GM12873 (cell line): ENCODE measurements around the gene CAMSAP1.

Experiments used
- TF ChIP-seq, protein P1 (sequence below): IDR thresholded peaks from 2 replicates; pipeline ENCODE4 v1.5.1; 2012; ENCODE audit warnings: low read depth, mild to moderate bottlenecking, moderate library complexity, low read length, control low read depth; ENCODE audit not compliant: insufficient read depth; ENCODE audit errors: missing control alignments

The CAMSAP1 gene

DNA sequence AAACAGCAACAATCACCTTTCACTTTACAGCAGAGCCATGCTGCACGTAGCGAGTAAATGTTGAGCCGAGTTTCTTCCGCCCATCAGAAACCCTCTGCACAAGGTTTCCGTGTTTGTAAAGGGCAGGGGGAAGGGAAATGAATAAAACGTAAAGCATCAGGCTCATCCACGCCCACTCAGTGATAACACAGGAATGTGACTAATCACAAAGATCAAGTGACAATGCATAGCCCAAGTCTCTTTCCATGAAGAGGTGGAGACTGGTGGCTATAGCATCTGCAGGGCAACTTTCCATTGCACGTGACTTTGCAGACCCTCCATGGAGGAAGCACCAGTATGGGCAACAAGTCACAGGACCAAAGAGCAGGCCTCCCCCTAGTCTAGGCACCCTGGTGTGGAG, 56.6 kb downstream of the CAMSAP1 start:
- TF ChIP-seq, protein P1, sequence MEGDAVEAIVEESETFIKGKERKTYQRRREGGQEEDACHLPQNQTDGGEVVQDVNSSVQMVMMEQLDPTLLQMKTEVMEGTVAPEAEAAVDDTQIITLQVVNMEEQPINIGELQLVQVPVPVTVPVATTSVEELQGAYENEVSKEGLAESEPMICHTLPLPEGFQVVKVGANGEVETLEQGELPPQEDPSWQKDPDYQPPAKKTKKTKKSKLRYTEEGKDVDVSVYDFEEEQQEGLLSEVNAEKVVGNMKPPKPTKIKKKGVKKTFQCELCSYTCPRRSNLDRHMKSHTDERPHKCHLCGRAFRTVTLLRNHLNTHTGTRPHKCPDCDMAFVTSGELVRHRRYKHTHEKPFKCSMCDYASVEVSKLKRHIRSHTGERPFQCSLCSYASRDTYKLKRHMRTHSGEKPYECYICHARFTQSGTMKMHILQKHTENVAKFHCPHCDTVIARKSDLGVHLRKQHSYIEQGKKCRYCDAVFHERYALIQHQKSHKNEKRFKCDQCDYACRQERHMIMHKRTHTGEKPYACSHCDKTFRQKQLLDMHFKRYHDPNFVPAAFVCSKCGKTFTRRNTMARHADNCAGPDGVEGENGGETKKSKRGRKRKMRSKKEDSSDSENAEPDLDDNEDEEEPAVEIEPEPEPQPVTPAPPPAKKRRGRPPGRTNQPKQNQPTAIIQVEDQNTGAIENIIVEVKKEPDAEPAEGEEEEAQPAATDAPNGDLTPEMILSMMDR = no peak

- TF ChIP-seq, protein P1 = no peak
These were observed 58.2 kb downstream of the CAMSAP1 start for GRCh38 chr9:135849181-135849580.

DNA sequence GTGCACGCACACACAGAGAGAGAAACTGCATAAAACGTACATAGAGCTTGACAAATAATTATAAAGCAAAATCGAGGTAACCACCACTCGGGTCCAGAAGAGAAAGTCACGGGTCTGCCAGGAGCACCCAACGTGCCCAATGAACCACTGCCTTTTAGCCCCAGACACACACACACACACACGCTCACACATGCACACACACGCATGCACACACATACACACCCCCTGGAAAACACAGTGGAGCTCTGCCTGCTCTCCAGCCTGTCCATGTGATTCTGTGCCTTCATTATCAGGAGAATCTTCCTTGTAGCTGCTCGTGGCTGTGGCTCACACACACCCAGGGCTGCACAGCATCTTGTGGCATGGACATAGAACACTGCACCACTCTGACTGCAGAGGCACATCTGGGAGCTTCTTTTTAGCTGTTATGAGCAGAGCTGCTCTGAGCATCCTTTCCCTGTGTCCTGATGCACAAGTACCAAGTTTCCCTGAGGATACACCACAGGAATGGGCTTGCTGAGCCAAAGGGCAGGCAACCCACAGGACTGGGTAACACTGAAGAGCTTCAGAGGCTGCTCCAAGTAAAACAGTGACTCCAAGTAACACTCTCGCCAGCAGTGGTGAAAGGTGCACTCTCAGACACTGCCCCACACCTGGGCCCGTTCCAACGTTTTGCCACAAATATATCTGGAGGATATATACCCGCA, 58.9 kb downstream of the CAMSAP1 start:
- TF ChIP-seq, protein P1 = no peak

GRCh38 chr9:135847833-135848232, 59.5 kb downstream of the CAMSAP1 start:
- TF ChIP-seq, protein P1 = no peak

GRCh38 chr9:135840539-135840938, 66.8 kb downstream of the CAMSAP1 start:
- TF ChIP-seq, protein P1 = no peak

DNA sequence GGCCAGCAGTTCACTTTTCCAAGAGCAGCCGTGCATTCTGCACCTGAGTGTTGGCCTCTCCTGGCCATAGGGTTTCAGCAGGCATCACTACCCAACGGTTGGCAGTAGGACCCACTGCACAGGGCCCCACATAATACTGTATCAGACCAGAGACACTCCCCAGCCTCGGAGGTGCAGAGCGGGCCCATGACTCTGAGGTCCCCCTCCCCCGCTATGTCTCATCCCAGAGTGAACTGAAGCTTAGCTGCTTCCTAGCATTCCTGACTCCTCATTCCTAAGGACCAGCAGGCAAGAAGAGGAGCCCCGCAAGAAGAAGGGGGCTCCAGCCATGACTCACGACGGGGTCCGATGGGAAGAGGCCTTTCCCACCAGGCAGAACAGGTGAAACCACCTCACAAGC, 67.2 kb downstream of the CAMSAP1 start:
- TF ChIP-seq, protein P1 = no peak

DNA sequence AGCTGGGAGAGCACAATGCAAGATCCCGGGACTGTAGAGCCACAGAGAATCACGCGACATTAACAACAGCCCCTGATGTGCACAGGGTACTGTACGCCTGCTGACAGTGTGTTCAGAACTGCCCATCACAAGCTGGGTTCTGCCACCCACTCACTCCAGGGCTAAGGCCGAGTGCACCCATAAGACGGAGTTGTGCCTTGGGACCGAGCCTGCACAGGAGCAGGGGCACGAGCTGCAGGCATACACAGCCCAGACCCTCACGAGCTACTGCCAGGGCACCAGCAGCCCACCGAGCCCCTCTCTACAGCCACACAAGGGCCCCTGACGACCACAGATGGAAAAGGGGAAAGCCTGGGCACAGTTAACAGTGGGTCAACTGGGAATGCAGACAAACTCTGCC, 67.8 kb downstream of the CAMSAP1 start:
- TF ChIP-seq, protein P1 = no peak
